ENCODE data around the gene EYA2.

The EYA2 gene

DNA sequence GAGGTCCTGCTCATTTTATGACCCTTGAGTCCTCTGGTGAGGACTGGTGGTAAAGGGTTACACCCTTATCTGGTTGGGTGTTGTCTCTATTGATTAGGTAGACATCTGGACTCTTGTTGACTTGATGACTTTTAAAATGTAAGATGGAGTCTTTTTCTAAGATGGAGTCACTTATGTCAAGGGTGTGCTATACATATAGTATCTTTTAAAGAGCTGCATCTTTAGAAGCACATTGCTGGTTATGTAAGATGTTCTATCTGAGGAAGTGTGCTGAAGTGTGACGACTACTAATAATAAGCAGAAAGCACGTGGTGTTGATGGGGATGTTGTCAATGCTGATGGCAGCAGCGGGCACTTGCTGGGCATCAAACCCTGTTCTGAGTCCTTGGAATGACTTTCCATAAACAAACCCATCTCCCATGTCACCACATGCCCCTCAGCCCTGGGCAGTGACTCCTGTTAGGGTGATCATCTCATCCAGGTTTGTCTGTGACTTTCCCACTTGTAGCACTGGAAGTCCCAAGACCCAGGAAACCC, 229.6 kb downstream of the EYA2 start:
- no peak for DNase-seq

DNA sequence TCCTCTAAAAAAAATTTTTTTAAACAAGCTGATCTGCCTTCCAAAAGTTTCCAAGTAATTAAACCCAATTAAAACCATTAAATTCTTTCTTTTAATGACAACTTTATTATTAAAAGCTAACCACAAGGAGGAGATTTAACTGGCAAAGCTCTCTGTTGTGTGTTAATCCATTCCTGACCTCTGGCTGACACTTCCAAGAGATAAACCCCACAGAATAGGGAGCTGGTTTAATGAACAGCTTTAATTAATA, 230.8 kb downstream of the EYA2 start:
- DNase-seq: no peak

DNA sequence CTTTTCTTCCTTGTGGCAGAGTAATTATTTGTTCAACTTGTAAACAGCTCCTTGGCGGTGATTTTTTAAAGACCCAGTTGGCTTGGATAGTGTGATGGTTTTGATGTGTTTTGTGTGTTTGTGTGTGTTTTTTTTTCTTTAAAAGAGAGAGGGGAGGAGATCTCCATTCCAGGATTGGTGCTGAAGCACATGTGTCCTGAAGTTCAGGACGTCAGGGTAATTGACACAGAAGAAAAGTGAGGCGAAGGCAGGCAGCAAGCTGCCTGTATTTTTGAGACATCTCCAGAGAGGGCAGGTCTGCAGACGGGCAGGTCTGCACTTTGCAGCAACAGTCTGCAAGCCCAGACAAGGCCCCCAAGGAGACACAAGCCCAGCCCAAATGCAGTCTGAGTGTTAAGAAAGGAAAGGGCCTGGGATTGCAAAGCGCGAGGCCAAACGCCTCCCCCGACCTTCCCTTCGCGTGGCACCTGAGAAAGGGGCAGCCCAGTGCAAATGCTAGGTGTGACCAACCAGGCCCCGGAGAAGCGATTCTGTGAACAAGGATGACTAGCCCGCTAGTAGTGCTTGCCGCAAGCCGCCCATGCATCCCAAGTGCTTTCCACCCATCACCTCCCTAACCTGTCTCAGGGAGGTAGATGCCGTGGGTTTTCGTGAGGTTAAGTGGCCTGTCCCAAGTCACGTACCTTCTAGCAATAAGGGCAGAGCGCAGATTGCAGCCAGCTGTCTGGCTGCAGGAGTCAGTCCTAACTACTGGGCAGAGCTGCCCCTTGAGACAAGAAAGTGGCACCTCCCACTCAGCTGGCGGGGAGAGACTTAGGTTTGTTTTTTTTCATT, 231.3 kb downstream of the EYA2 start:
- peak; percentile 79 for DNase-seq

DNA sequence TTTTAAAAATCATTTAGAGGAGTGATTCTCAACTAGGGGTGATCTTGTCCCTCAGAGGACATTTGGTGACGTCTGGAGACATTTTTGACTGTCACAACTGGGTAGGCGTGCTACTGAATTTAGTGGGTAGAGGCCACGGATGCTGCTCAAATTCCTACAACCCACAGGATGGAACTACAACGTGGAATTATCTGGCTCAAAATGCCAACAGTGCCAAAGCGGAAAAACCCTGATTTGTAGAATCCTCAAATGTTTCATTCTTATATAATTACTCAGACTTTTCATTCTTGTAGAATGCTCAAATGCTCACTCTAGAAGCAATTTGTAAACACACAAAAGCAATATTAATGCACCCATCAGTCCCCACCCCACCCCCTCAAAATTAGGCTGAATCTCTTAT, 232.1 kb downstream of the EYA2 start:
- no peak for DNase-seq

DNA sequence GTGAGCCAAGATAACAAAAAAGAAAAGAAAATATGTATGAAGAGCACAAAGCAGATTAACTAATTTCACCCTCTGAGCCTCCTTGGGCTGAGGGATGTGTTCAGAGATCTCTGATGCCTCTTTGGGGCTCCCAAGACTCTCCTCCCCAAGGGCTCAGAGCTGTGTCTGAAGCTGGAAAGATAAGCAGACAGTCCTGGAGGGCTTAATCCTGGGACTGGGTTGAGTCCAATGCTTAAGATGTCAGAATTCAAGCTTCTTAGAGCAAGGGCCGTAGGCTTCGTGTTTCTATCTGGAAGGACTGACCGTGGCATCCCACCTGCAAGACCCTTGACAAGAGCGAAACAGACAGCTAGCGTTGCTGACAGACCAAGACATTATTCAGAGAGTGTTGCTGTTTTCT, 232.9 kb downstream of the EYA2 start:
- DNase-seq: no peak

DNA sequence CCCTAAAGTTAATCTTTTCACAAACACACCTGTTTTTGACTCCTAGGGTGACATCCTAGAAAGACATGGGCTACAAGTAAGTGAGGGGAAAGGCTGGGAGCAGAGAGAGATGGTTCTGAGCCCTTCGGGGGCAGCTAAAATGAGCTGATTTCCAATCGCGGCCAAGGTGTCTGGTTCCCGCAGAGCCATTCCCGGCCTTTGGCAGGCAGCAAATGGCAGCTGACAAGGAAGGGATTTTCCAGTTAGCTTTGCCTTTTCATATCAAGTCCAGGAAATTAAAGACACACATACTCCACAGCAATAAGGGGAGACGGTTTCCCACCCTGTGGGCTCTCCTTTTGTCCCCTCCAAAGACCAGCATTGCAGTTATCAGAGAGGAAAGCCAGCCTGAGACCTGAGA, 233.4 kb downstream of the EYA2 start:
- no peak for DNase-seq

DNA sequence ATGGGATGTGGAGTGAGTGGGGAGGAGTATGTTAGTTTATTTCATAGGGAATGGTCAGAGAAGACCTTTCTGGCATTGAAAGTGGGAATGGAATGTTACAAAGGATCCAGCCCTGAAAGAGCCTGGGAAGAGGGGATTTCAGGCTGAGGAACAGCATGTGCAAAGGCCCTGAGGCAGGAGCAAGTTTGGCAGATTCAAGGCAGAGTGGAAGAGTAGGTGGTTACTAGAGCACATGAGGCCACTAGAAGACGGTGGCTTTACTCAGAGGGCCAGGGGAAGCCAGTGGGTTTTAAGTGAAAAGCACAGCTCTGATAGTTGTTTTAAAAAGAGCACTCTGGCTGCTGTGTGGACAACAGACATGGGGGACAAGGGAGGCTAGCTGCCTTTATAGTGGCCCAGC, 234.7 kb downstream of the EYA2 start:
- no peak for DNase-seq

DNA sequence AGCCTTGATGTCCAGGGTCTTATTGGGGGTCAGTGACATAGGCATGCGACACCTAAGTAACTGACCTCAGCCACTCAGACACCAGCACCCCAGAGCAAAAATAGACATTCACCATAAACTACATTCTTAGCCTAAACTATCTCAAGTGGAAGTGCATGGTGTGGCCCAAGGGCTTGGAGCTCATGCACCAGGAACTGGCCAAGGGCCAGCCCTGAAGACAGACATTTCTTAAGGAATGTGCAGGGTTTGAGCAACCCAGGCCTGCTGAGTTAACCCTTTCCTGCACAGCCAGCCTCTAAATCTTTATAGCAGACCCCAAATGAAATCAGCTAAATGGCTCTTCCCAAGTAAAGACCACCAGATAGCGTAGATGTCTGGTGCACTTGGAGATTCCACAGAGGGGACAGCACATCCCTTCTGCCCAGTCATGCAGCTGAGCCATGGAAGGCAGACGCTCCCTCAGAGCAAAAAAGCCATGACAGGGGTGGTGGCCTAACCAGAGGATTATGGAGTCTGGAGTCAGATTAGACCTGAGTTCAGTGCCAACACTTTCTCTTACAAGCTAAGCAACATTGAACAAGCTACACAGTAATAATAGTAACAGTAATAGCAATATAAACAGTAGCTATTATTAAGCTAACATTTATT, 239.3 kb downstream of the EYA2 start:
- no peak for DNase-seq

DNA sequence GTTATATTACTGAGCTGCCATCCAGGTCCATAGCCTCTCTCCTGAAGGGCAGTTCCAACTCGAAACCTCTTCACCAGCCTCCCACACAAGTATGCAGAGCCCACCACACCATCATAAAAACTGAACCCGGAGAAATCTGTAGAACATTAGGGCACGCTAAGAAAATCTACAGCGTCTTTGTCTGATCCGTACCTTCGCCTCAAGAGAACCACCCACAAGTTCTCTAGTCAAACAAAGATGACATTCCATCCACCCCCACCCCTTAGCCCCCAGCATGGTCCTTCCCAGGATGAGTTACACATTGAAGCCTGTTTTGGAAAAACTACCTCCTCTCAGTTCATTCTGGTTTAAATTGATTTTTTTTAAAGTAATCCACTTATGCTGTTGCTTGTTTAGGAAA, 242.1 kb downstream of the EYA2 start:
- DNase-seq: no peak

DNA sequence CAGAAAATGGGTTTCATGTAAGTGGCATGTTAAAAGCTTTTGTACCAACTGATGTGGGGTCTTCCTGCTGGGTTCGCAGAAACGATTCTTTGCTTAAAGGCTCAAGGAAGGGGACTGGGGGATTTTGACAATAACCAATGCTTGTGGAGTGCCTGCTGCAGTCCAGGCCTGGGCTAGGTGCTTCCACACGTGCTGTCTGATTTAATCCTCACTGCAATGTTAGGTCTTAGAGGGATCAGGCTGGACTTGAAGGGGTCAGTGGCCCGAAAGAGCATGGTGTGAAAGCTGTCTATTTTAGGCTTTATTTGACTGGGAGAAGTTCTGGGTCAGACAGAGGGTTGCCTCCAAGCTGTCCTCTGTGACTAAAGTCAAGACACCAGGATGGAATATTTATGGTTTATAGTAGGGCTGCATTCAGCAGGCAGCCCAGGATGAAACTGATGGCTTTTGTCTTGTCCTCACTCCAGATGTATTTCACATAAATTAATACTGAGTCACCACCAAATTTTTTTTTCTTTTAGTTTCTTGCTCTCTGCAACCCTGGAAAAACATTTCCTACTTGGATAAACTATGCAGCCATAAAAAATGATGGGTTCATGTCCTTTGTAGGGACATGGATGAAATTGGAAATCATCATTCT, 242.7 kb downstream of the EYA2 start:
- no peak for DNase-seq

DNA sequence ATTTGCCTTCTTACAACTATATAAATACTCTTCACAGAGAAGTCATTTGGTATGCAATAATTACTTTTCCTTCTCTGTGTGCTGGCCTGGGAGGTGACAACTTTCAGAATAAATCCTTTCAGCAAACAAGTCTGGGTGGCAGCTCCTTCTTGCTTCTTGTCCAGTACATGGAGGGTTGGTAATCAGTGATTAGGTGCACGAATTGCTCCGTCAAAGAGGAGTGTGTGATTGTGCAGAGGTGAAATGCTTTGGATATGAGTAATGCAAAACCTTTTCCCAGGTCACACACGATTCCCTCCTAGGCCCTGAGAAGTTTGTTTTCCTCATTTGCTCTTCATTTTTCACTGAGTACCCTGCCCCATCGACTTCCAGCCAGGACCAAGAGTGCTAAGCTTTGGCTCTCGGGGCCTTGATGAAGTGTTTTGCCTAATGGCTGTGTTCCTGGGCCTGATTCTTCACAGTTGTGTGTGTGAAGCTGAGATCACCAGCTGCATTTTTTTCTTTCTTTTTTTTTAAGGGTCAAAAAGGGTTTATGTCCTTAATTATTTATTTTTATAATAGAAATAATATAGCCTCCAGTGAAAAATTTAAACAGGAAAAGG, 245.4 kb downstream of the EYA2 start:
- no peak for DNase-seq

DNA sequence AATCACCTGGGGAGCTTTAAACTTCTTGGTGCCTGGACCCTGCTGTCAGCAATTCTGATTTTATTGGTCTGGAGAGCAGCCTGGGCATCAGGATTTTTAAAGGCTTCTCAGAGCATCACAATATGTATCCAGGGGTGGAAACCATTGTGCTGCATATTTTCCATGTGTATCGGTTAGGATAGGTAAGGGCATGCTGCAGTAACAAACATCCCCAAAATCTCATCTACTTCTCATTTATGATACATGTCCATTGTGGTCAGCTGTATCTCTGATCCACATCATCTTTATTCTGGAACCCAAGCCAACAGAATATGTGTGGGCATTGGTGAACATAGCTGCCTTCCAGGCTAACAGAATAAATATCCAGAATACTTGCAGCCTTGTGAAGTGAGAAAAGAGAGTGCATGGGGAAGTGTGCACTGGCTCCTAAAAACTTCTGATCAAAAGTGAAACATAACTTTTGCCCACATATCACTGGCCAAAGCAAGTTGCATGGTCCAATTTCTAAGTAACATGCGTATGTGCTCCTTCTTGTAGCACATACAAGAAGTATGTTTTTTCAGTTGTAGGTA, 246.8 kb downstream of the EYA2 start:
- DNase-seq: no peak

DNA sequence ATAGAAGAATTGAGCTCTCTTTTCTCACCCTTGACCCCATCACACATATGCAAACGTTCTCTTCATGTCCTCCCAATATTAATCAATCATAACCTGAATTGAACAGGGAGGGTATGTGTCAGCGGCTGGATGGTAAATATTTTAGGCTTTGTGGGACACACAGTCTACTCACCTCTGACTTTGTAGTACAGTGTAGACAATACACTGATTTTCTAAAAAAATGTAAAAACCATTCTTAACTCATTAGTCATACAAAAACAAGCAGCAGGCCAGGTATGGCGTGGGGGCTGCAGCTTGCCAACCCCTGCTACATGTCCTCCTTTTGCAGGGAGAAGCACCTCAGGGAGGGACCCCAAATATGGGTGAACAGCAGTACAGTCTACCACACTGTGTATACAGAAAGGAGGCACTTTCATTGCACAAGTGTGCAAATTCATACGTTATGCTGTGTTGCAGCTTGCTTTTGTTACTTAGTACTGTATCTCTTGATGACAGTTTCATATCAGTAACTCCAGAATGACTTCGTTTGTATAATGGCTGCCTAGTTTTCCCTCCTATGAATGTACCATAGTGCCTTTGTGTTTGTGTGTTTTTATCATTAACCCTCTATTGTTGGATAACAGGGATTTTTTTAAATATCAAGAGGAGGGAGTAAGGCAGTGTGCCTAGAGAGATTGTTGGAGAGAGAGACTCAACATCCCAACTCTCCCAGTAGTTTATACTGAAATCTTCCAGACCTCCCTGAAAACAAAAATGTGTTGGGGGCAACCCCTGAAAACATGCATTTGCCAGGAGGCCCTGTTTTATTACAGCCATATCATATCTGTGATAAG, 247.5 kb downstream of the EYA2 start:
- no peak for DNase-seq

DNA sequence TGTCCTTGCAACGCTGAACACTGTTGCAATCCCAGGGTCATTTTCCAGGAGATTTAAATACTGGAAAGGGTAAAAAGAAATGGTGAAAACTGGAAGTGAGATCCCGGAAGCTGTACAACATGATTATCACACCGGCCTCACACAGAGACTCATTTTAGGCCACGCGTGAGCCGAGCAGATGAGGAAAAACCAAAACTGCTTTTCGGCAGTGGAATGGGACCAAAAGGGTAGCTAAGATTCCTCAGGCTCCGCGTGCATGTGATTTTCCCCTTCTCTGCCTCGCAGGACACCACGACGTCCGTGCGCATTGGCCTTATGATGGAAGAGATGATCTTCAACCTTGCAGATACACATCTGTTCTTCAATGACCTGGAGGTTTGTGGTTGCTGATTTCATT, 248.1 kb downstream of the EYA2 start:
- no peak for DNase-seq

DNA sequence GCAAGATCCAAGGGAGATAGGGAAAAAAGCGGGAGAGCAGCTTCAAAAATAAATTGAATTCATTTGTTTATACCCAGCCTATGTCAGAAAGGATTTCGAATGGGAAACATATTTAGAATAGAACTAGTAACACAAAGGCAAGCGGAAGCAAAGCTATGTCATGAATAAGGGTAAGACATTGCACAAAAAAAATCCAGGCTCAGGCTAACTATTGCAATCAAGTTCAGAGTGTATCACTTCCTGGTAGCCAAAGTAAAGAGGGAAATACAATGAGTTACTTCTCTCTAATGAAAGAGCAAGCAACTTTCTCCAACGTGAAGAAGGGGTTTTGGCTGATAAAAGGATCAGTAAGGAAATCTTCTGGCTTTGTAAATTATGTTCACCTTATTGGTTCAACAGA, 249.0 kb downstream of the EYA2 start:
- DNase-seq: no peak

DNA sequence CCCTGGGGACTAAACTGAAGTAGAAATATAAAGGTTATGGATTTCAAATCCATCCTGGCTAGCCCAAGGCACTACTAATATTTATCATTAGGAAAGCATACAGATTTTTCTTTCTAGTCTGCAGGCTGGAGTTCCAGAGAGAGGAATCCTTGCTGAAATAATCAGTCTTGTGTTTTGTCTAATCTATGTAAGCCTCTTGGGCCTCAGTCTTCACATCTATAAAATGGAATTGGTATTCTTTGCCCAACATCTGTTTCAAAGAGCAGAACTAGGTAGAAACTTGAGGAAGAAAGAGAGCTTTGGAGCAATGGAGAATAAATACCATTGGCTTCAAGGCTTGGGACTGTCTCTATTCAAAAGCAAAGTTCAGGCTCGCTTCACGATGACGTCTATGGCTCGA, 249.8 kb downstream of the EYA2 start:
- DNase-seq: no peak

DNA sequence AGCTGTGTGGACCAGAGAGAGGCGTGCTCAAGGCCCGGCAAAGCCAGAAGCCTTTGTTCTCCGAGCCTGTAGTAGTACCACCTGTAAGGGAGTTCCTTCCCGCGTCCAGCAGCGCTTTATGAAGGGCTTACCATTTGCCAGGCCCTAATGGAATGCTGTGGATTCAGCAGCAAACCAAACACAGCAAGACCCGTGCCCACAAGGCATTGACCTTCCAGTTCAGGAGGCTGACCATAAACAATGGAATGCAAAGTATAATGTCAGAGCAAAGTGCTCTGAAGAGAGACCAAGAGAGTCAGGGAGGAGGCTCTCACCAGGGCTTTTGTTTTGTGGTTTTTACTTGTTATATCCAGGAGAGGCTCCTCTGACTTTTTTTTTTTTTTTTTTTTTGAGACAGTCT, 252.0 kb downstream of the EYA2 start:
- no peak for DNase-seq

DNA sequence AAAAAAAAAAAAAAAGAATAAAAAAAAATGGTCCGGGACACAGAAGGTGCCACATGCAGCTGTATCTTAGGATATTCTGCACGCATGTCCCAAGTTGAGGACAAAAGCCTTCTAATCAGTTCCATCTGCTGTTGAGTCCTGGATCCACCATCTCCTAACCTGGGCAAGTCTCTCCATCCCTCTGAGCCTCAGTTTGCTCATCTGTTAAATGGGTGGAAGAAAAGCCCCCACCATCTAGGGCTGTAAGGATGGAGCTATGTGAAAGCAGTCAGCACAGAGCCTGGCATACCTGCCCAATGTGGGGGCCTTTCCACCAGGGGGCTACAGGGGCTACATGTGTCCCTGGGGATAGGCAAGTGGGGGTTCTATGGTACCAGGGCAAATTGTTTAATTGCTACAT, 253.4 kb downstream of the EYA2 start:
- DNase-seq: no peak

DNA sequence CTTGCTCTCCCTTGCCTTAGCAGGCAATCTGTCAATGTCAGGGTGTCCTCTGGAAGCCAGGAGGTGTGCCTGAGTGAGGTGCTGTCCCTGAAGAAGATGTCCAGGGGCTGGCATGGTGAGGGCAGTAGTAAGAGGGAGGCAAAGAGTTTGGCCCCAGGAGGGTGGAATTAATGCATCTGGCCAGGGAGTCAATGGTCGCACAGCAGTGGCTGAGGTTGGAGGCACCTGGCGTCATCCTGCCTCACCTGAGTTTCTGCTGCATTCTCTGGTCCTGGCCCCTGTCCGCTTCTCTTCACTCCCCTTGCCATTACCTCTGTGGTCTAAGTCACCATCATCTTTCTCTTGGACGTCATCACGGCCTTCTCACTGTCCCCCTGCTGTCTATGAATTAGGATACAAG, 255.3 kb downstream of the EYA2 start:
- DNase-seq: no peak

DNA sequence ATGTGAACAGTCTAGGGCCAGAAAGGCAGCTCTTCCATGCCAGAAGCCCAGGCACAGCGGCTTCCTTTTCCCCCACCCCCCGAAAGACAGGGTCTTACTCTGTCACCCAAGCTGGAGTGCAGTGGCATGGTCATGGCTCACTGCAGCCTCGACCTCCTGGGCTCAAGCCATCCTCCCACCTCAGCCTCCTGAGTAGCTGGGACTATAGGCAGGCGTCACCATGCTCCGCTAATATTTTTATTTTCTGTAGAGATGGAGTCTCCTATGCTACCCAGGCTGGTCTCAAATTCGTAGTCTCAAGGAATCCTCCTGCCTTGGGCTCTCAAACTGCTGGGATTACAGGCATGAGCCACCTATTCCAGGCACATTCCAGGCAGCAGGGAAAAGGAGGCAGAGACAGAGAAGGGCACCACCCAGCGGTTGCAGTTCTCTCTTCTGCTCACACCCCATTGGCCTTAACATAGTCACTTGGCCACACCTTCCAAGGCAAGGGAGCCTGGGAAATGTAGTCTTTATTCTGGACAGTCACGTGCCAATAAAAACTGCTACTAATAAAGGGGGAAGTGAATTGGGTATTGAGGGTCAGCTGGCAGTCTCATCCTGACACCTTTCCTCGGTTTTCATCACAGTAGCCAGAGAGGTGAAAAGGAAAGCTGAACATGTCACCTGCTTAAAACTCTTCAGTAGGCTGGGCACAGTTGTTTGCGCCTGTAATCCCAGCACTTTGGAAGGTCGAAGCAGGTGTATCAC, 255.9 kb downstream of the EYA2 start:
- DNase-seq: peak; percentile 52

DNA sequence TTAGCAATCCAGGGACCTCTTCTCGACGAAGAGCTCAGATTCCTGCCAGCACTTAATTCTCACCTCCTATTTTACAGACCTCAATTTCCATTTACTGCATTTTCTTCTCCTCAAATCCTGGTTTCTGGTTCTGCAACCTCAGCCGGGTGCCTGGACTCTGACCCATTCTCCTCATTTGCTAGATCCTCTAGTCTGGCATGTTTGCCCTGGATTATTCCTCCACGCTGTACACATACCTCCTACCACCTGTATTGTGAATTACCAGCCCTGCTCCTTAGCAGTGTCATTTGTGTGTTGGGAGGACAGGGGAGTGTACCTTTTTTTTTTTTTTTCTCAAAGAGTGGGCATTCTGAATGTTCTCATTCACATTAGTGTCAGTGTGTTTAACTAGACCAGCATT, 257.4 kb downstream of the EYA2 start:
- no peak for DNase-seq

DNA sequence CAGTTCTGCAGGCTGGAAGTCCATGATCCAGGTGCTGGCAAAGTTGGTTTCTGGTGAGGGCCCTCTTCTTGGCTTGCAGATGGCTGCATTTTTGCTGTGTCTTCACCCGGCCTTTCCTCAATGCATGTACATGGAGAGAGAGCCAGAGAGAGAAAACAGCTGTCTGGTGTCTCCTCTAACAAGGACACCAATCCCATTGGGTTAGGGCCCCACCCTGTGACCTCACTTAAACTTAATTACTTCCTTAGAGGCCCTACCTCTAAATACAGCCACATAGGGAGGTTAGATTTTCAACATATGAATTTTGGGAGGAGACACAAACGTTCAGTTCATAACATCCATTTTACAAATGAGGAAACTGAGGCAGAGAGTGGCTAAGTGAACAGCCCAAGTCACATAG, 259.4 kb downstream of the EYA2 start:
- DNase-seq: no peak
